Keratinocyte (primary cell): ENCODE data around the gene TBC1D5. TPM values are rescaled to one million over a fixed set of nuclear protein-coding genes. Genes with fewer than 3 reads are reported as not detected.

ENCODE experiments used
- DNase-seq: peaks from one replicate; pipeline ENCODE4 v3.0.0-alpha.2; 2011; ENCODE audit warnings: low read depth, missing footprints, low spot score
- FAIRE-seq: peaks from 2 replicates; lab custom pipeline; 2011; peaks lifted over from hg19 to GRCh38; lab: Jason Lieb, UNC
- H2AFZ ChIP-seq: 2 replicates; pipeline ENCODE4 v1.6.0; 2012; ENCODE audit warnings: low read length, control low read depth, inconsistent platforms; ENCODE audit not compliant: control insufficient read depth
- H3K27ac ChIP-seq: 2 replicates; pipeline ENCODE4 v1.5.1; 2011; ENCODE audit warnings: low read length; ENCODE audit not compliant: control insufficient read depth, insufficient read depth
- H3K27me3 ChIP-seq: 3 replicates; pipeline ENCODE4 v1.6.0; 2011; ENCODE audit warnings: low read length; ENCODE audit not compliant: control insufficient read depth, insufficient read depth; ENCODE audit errors: extremely low read depth
- H3K36me3 ChIP-seq, 2 experiments: 2 replicates in 1 of 2; 3 replicates in 1 of 2; pipeline ENCODE4 v1.5.1; 2011; ENCODE audit warnings: low read length in 2 of 2, mild to moderate bottlenecking in 1 of 2; ENCODE audit not compliant: control insufficient read depth in 2 of 2, insufficient read depth in 2 of 2; ENCODE audit errors: extremely low read depth in 1 of 2
- H3K4me1 ChIP-seq: 3 replicates; pipeline ENCODE4 v1.5.1; 2011; ENCODE audit warnings: low read length; ENCODE audit not compliant: control insufficient read depth, insufficient read depth; ENCODE audit errors: extremely low read depth
- H3K4me2 ChIP-seq: 3 replicates; pipeline ENCODE4 v1.6.0; 2011; ENCODE audit warnings: low read depth, low read length; ENCODE audit not compliant: control insufficient read depth, insufficient read depth; ENCODE audit errors: extremely low read depth
- H3K4me3 ChIP-seq, 3 experiments: fragments of 200-600 bp in 1 of 3; sonication (generic) in 1 of 3; 2 replicates in 2 of 3; 3 replicates in 1 of 3; pipeline ENCODE4 v1.5.1; 2011 to 2016; ENCODE audit warnings: low read length in 3 of 3, mild to moderate bottlenecking in 3 of 3, control low read depth in 2 of 3, inconsistent platforms in 1 of 3, low read depth in 1 of 3, mixed read lengths in 1 of 3, mixed run types in 1 of 3, moderate library complexity in 1 of 3; ENCODE audit not compliant: control insufficient read depth in 2 of 3, insufficient read depth in 2 of 3; ENCODE audit errors: extremely low read depth in 1 of 3
- H3K79me2 ChIP-seq: 2 replicates; pipeline ENCODE4 v1.6.0; 2012; ENCODE audit warnings: low read length; ENCODE audit not compliant: control insufficient read depth, insufficient read depth
- H3K9ac ChIP-seq: 3 replicates; pipeline ENCODE4 v1.6.0; 2011; ENCODE audit warnings: low read length; ENCODE audit not compliant: control insufficient read depth, insufficient read depth; ENCODE audit errors: extremely low read depth
- H3K9me1 ChIP-seq: 3 replicates; pipeline ENCODE4 v1.6.0; 2011; ENCODE audit warnings: low read length; ENCODE audit not compliant: control insufficient read depth, insufficient read depth; ENCODE audit errors: extremely low read depth
- H3K9me3 ChIP-seq: 2 replicates; pipeline ENCODE4 v1.5.1; 2012; ENCODE audit warnings: low read depth, low read length; ENCODE audit not compliant: control insufficient read depth
- H4K20me1 ChIP-seq: 3 replicates; pipeline ENCODE4 v1.6.0; 2011; ENCODE audit warnings: low read length; ENCODE audit not compliant: control insufficient read depth, insufficient read depth; ENCODE audit errors: extremely low read depth
- EZH2 ChIP-seq: IDR thresholded peaks from one replicate; pipeline ENCODE4 v1.6.1; 2012; ENCODE audit warnings: inconsistent platforms, mild to moderate bottlenecking, low read length, moderate library complexity
- dilution Hi-C: fragments of 300-500 bp; cut with MboI; formaldehyde crosslinking; loops from one replicate; pipeline ENCODE4 v1.7.0; 2020; ENCODE audit warnings: low sequenced_read_pairs; ENCODE audit not compliant: extremely low pct_ligation_motif_present
- polyA plus RNA-seq, 5 experiments: library from polyadenylated mRNA; depleted of rRNA in 3 of 5; stranded (reverse) in 3 of 5; stranded (forward) in 1 of 5; unstranded in 1 of 5; fragments of >200 nt; gene quantifications; 1 replicate in 1 of 5; 2 replicates in 3 of 5; 3 replicates in 1 of 5; pipeline versions ENCODE4 v1.2.1 to v1.2.3, GENCODE V29; 2011 to 2012; ENCODE audit warnings: missing spikeins in 2 of 5, low read depth in 1 of 5, low replicate concordance in 1 of 5
- TF ChIP-seq, protein P1 (sequence below), 3 experiments: IDR thresholded peaks in 1 of 3; conservative IDR thresholded peaks in 1 of 3; optimal IDR thresholded peaks in 1 of 3; 2 replicates in 2 of 3; 3 replicates in 1 of 3; pipeline versions ENCODE3 to v1.5.1; 2011; ENCODE audit warnings: low read length in 3 of 3, mild to moderate bottlenecking in 3 of 3, moderate library complexity in 2 of 3, control low read depth in 1 of 3, inconsistent platforms in 1 of 3; ENCODE audit not compliant: insufficient read depth in 2 of 3; ENCODE audit errors: extremely low read depth in 1 of 3

Gene TBC1D5
- polyA plus RNA-seq, 1 donor (not counting 4 experiments of a cell fraction or from before 2014, with no cell fraction given) = 25.8 TPM

DNA sequence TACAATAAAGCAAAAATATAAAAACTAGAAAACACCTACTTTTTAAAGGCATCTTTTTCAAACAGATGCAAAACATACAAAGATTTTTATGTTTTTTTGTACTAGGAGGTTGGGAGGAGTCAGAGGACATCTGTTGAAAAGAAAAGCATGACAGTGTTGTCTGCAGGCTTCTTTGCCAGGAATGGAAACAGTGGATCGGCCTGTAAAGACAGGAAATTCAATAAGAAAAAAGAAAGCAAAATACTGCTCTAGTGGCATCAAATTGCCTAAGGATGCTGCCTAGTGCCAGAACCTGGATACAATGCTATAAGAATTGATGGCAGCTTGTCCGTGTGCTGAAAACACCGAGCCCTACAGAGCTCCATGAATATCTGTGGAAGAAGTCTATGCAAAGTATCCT lies 69.9 kb downstream of the TBC1D5 start:
- Histone ChIP-seq H3K36me3 (no peaks in the 10 kb centered on the region), H3K9me3 (no peaks in the 10 kb centered on the region), H3K27ac (no peak overlapping the region), H3K4me3 (no peak overlapping the region), H3K4me2 (no peak overlapping the region), H3K4me1 (no peaks in the 10 kb centered on the region), H3K9me1 (no peaks in the 10 kb centered on the region), H4K20me1 (no peaks in the 10 kb centered on the region), H3K27me3 (no peaks in the 10 kb centered on the region), H2AFZ (no peak overlapping the region), H3K79me2 (peaks cover 1% of the 10 kb centered on the region), H3K9ac (no peak overlapping the region)
- DNase-seq (no peak), FAIRE-seq (no peak)
- TF ChIP-seq EZH2 = no peak
- TF ChIP-seq, protein P1, sequence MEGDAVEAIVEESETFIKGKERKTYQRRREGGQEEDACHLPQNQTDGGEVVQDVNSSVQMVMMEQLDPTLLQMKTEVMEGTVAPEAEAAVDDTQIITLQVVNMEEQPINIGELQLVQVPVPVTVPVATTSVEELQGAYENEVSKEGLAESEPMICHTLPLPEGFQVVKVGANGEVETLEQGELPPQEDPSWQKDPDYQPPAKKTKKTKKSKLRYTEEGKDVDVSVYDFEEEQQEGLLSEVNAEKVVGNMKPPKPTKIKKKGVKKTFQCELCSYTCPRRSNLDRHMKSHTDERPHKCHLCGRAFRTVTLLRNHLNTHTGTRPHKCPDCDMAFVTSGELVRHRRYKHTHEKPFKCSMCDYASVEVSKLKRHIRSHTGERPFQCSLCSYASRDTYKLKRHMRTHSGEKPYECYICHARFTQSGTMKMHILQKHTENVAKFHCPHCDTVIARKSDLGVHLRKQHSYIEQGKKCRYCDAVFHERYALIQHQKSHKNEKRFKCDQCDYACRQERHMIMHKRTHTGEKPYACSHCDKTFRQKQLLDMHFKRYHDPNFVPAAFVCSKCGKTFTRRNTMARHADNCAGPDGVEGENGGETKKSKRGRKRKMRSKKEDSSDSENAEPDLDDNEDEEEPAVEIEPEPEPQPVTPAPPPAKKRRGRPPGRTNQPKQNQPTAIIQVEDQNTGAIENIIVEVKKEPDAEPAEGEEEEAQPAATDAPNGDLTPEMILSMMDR (optimal IDR thresholded peaks at IDR 0.05 in 1 of 3, IDR thresholded peaks at IDR 0.05 in 1 of 3, conservative IDR thresholded peaks at IDR 0.05 in 1 of 3; ENCODE audit: extremely low read depth in 1 of 3, insufficient read depth in 2 of 3, low read length in 3 of 3) = no peak
- dilution Hi-C loops = no loop called here

DNA sequence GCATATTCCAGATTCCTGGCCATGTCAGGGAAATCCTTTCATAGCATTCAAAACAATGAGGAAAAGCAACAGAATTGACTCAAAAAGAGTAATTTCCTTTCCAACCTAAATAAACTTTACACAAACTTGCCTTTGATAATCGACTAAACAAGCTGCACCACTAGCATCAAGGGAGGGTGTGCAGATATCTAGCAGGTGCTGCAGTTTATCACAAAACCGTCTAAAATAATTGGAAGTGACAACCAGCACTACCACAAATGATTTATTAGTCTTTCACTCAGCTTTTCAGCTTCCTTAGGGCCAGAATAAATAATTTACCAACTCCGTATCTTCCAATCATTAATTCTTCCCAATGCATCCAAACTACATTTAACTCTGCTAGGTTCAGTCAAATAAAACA lies 71.7 kb downstream of the TBC1D5 start:
- H3K4me1 ChIP-seq = no peaks in the 10 kb centered on the region
- no peak overlapping the region for H2AFZ ChIP-seq
- no peak overlapping the region for H3K9ac ChIP-seq
- H3K79me2 ChIP-seq = peaks cover 1% of the 10 kb centered on the region
- no peaks in the 10 kb centered on the region for H3K27me3 ChIP-seq
- H3K27ac ChIP-seq = no peak overlapping the region
- H3K4me3 ChIP-seq = no peak overlapping the region
- no peaks in the 10 kb centered on the region for H3K9me1 ChIP-seq
- no peaks in the 10 kb centered on the region for H3K9me3 ChIP-seq
- DNase-seq = no peak
- H3K36me3 ChIP-seq = no peaks in the 10 kb centered on the region
- TF ChIP-seq, protein P1 (optimal IDR thresholded peaks at IDR 0.05 in 1 of 3, IDR thresholded peaks at IDR 0.05 in 1 of 3, conservative IDR thresholded peaks at IDR 0.05 in 1 of 3; ENCODE audit: extremely low read depth in 1 of 3, insufficient read depth in 2 of 3, low read length in 3 of 3) = no peak
- TF ChIP-seq EZH2 = no peak
- FAIRE-seq = no peak
- no peak overlapping the region for H3K4me2 ChIP-seq
- no peaks in the 10 kb centered on the region for H4K20me1 ChIP-seq
- dilution Hi-C loops = no loop called here
